HG03097 (cell line): Measurements from ENCODE around the gene VGLL4.

Experiments used
- ATAC-seq: cut with Tn5 transposase; IDR thresholded peaks from one replicate; pipeline ENCODE4 v1.9.1; 2021; ENCODE audit not compliant: unreplicated experiment, low FRiP score

VGLL4 gene

GRCh38 chr3:11629716-11630115 lies 14.0 kb downstream of the VGLL4 start:
- no peak for ATAC-seq

GRCh38 chr3:11627612-11628011 lies 16.1 kb downstream of the VGLL4 start:
- ATAC-seq = no peak

GRCh38 chr3:11626084-11626463 lies 17.6 kb downstream of the VGLL4 start:
- no peak for ATAC-seq

GRCh38 chr3:11625376-11626083 lies 18.2 kb downstream of the VGLL4 start:
- ATAC-seq = no peak

GRCh38 chr3:11624704-11625375 lies 18.9 kb downstream of the VGLL4 start:
- ATAC-seq = no peak

GRCh38 chr3:11624161-11624560 lies 19.6 kb downstream of the VGLL4 start:
- ATAC-seq = no peak

- no peak for ATAC-seq
Observed at GRCh38 chr3:11622586-11623550, 20.8 kb downstream of the VGLL4 start.

- ATAC-seq = no peak
Observed at GRCh38 chr3:11621077-11621476, 22.6 kb downstream of the VGLL4 start.

- ATAC-seq = no peak
Observed at GRCh38 chr3:11619946-11620652, 23.6 kb downstream of the VGLL4 start.

- ATAC-seq = no peak
Observed at GRCh38 chr3:11619461-11619860, 24.3 kb downstream of the VGLL4 start.

- no peak for ATAC-seq
Observed at GRCh38 chr3:11618904-11619303, 24.8 kb downstream of the VGLL4 start.

- no peak for ATAC-seq
Observed at GRCh38 chr3:11616551-11616950, 27.2 kb downstream of the VGLL4 start.

GRCh38 chr3:11613851-11614487 lies 29.7 kb downstream of the VGLL4 start:
- no peak for ATAC-seq

- ATAC-seq = no peak
Observed at GRCh38 chr3:11613319-11613718, 30.4 kb downstream of the VGLL4 start.

GRCh38 chr3:11612515-11613188 lies 31.1 kb downstream of the VGLL4 start:
- no peak for ATAC-seq

GRCh38 chr3:11611341-11611799 lies 32.3 kb downstream of the VGLL4 start:
- no peak for ATAC-seq

- no peak for ATAC-seq
Observed at GRCh38 chr3:11610700-11611275, 32.9 kb downstream of the VGLL4 start.

- ATAC-seq = no peak
Observed at GRCh38 chr3:11610044-11610671, 33.6 kb downstream of the VGLL4 start.

- ATAC-seq = no peak
Observed at GRCh38 chr3:11609481-11609880, 34.2 kb downstream of the VGLL4 start.
